Body of pancreas (tissue), 4 donors: ENCODE data around the gene RAPGEF1. TPM values are rescaled to one million over a fixed set of nuclear protein-coding genes. Genes with fewer than 3 reads are reported as not detected.

Source experiments
- ATAC-seq: fragments of 150-250 bp; one replicate; pipeline ENCODE4 v1.9.1; 2016
- DNase-seq, 4 donors: peaks; one replicate each; pipeline ENCODE4 v3.0.0-alpha.2; 2019
- H3K27ac ChIP-seq, 4 donors: fragments of 200-600 bp; sonication (generic); 1 replicate in 3 of 4; 2 replicates in 1 of 4; pipeline versions ENCODE4 v1.5.1 to v1.6.1; 2016 to 2019; ENCODE audit warnings: mild to moderate bottlenecking in 1 of 4, mixed read lengths in 1 of 4, moderate library complexity in 1 of 4
- H3K27me3 ChIP-seq, 2 donors: fragments of 200-600 bp; sonication (generic); one replicate each; pipeline ENCODE4 v1.6.0; 2016; ENCODE audit warnings: mild to moderate bottlenecking in 1 of 2
- H3K36me3 ChIP-seq, 2 donors: fragments of 200-600 bp; sonication (generic); replicated peaks in 1 of 2; 2 replicates each; pipeline ENCODE4 v1.5.1; 2016; ENCODE audit warnings: low read depth in 2 of 2; ENCODE audit not compliant: insufficient read depth in 1 of 2
- H3K4me1 ChIP-seq: fragments of 200-600 bp; sonication (generic); one replicate; pipeline ENCODE4 v1.6.0; 2016
- H3K4me3 ChIP-seq, 2 donors: fragments of 200-600 bp; sonication (generic); 1 replicate in 1 of 2; 2 replicates in 1 of 2; pipeline ENCODE4 v1.5.1; 2016 to 2019
- H3K9me3 ChIP-seq, 3 donors: fragments of 200-600 bp; sonication (generic); 1 replicate in 2 of 3; 2 replicates in 1 of 3; pipeline ENCODE4 v1.5.1; 2016
- POLR2A ChIP-seq, 3 donors: fragments of 450-650 bp; IDR thresholded peaks; one replicate each; pipeline ENCODE4 v1.6.1; 2016; ENCODE audit warnings: antibody characterized with exemption in 3 of 3, mild to moderate bottlenecking in 2 of 3
- WGBS, 2 donors: methylation state at CpG; one replicate each; pipeline ENCODE4 v1.1.5; 2017; 5-methylcytosine and 5-hydroxymethylcytosine counted together
- intact Hi-C: fragments of 100-400 bp; cut with DNase I; formaldehyde crosslinking; loops from one replicate; pipeline ENCODE4 v1.15.1; 2023
- total RNA-seq, 2 donors: library from RNA; depleted of rRNA; stranded (reverse); fragments of >200 nt; gene quantifications; one replicate each; pipeline ENCODE4 v1.1.0, GENCODE V29; 2016
- TF ChIP-seq, protein P1 (sequence below), 7 experiments: fragments of 450-650 bp in 4 of 7; fragments of 200-600 bp in 3 of 7; sonication (generic) in 3 of 7; IDR thresholded peaks; one replicate each; pipeline ENCODE4 v1.5.1; 2016 to 2019; ENCODE audit warnings: antibody characterized with exemption in 7 of 7

RAPGEF1 gene
- total RNA-seq, 2 donors from 2014 or later: 30.1 to 70.5 TPM

DNA sequence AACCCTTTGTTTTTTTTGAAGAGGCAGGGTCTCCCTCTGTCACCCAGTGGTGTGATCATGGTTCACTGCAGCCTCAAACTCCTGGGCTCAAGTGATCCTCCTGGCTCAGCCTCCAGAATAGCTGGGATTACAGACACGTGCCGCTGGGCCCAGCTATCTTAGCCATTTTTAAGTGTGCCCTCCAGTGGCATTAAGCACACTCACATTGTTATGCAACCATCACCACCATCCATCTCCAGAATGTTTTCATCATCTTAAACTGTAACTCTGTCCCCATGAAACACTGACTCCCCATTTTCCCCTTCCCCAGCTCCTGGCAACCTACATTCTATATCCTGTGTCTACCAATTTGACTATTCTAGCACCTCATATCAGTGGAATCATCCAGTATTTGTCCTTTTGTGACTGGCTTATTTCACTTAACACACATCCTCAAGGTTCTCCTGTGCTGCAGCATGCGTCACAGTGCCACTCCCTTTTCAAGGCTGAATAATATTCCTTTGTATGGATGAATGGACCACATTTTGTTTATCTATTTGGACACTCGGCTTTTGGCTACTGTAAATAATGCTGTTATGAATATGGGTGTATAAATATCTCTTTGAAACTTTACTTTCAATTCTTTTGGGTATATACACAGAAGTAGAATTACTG is 12.5 kb upstream of the RAPGEF1 start:
- H3K4me3 ChIP-seq: no peak overlapping the region
- no peaks in the 10 kb centered on the region for H3K9me3 ChIP-seq
- H3K27ac ChIP-seq: no peak overlapping the region
- H3K27me3 ChIP-seq: no peaks in the 10 kb centered on the region
- intact Hi-C loops: no loop called here
- TF ChIP-seq, protein P1, sequence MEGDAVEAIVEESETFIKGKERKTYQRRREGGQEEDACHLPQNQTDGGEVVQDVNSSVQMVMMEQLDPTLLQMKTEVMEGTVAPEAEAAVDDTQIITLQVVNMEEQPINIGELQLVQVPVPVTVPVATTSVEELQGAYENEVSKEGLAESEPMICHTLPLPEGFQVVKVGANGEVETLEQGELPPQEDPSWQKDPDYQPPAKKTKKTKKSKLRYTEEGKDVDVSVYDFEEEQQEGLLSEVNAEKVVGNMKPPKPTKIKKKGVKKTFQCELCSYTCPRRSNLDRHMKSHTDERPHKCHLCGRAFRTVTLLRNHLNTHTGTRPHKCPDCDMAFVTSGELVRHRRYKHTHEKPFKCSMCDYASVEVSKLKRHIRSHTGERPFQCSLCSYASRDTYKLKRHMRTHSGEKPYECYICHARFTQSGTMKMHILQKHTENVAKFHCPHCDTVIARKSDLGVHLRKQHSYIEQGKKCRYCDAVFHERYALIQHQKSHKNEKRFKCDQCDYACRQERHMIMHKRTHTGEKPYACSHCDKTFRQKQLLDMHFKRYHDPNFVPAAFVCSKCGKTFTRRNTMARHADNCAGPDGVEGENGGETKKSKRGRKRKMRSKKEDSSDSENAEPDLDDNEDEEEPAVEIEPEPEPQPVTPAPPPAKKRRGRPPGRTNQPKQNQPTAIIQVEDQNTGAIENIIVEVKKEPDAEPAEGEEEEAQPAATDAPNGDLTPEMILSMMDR (IDR thresholded peaks at IDR 0.05): no peak
- no peak for TF ChIP-seq POLR2A (IDR thresholded peaks at IDR 0.05)
- DNase-seq: no peak
- H3K36me3 ChIP-seq: no peaks in the 10 kb centered on the region
- peaks cover 7% of the 10 kb centered on the region for H3K4me1 ChIP-seq
- ATAC-seq: no peak
- WGBS, 2 donors: 92 to 94% methylated on average over 4 of the region's 4 CpGs

DNA sequence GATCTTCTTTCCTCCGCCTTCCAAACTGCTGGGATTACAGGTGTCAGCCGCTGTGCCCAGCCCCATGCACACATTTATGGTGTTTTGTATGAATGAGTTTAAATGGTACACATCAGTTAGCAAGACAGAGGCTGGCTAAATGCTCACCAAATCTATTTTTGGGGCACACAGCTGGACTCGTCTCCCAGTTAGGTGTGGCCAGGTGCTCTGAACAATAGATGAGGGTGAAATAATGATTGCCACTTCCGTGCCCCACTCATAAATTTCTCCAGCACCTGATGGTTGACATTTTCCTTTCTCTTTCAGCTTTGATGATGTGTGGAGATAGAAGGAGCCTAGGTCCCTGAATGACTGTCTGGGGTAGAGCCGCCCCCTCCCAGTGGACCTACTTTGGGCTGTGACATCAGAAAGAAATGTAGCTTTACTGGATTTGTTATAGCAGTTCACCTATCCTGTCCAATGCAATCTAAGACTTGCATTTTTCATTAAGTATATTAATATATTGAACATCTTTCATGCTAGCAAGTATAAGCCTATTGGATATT is 8.6 kb upstream of the RAPGEF1 start:
- Histone ChIP-seq H3K27ac (no peak overlapping the region), H3K36me3 (no peaks in the 10 kb centered on the region), H3K27me3 (no peaks in the 10 kb centered on the region), H3K9me3 (no peaks in the 10 kb centered on the region), H3K4me1 (peaks cover 17% of the 10 kb centered on the region), H3K4me3 (no peak overlapping the region)
- DNase-seq (no peak), ATAC-seq (no peak)
- no peak for TF ChIP-seq POLR2A (IDR thresholded peaks at IDR 0.05)
- TF ChIP-seq, protein P1 (IDR thresholded peaks at IDR 0.05): no peak
- WGBS, 2 donors: 51 to 69% methylated on average over 4 to 5 of the region's 5 CpGs
- intact Hi-C loops: no loop called here

DNA sequence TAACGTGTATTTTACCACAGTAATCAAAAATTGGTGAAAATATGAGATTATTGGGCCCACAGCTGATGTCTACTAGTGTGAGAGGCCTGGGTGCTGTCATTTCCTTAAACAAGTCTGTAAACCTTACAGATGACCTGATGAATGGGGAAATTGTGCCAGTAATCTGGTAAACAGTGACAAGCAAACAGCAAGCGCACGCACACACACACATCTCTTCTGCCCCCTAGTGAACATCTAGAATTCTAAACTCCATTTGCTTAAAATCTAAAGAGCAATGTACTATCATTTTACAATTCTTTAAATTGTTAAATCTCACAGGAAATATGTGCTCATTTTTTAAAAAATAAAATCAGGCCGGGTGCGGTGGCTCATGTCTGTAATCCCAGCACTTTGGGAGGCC is 7.5 kb upstream of the RAPGEF1 start:
- H3K27me3 ChIP-seq: no peaks in the 10 kb centered on the region
- no peak overlapping the region for H3K4me3 ChIP-seq
- H3K9me3 ChIP-seq: no peaks in the 10 kb centered on the region
- ATAC-seq: peak; percentile 38
- H3K27ac ChIP-seq: no peak overlapping the region
- H3K36me3 ChIP-seq: no peaks in the 10 kb centered on the region
- intact Hi-C loops: no loop called here
- DNase-seq: peak in 3 of 4 donors; percentile 38 to 64 (median 50)
- 15 to 28% methylated on average over 5 of the region's 5 CpGs for whole genome bisulfite sequencing, 2 donors
- peaks cover 17% of the 10 kb centered on the region for H3K4me1 ChIP-seq
- TF ChIP-seq POLR2A (IDR thresholded peaks at IDR 0.05): no peak
- TF ChIP-seq, protein P1 (IDR thresholded peaks at IDR 0.05): peak; percentile 20 to 77 (median 71)

DNA sequence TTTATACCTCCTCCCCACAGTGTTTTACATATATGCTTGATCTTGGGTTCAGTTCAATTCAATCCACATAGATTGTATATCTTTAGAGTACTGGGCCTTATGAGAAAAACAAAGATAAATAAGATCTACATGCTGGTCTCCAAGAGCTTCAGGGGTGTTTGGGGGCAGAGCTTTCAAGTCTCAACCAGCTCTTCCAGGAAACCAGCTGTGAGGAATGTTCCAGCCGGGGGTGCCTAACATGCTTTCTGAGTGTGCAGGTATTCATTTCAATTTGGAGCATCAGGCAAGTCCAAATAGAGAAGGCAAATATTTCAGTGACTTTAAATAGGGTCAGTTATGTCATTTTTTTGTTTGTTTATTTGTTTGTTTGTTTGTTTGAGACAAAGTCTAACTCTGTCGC is 5.7 kb upstream of the RAPGEF1 start:
- H3K27me3 ChIP-seq: no peaks in the 10 kb centered on the region
- ATAC-seq (no peak), DNase-seq (no peak)
- H3K27ac ChIP-seq: no peak overlapping the region
- H3K4me1 ChIP-seq: peaks cover 17% of the 10 kb centered on the region
- no peaks in the 10 kb centered on the region for H3K36me3 ChIP-seq
- TF ChIP-seq POLR2A (IDR thresholded peaks at IDR 0.05): no peak
- TF ChIP-seq, protein P1 (IDR thresholded peaks at IDR 0.05): no peak
- intact Hi-C loops: no loop called here
- WGBS, 2 donors: 85 to 96% methylated on average over 2 of the region's 2 CpGs
- H3K4me3 ChIP-seq: no peak overlapping the region
- H3K9me3 ChIP-seq: no peaks in the 10 kb centered on the region
